CD4-positive, alpha-beta T cell treated with Interferon gamma for 1 hour (primary cell): ENCODE measurements around the gene POPDC3.
"Not testable (repeated sequence)": the region's sequence is repeated elsewhere in the genome, so short reads cannot be mapped to it uniquely, and the experiment has no call there.

Source experiments
- DNase-seq: peaks from one replicate; pipeline ENCODE4 v3.0.0-alpha.2; 2020

POPDC3 gene

GRCh38 chr6:105179244-105180065 is at the start of gene POPDC3:
TSS of gene POPDC3 (minus strand) at chr6:105180014. CDS start at chr6:105161909, 18,105 bp downstream.
- DNase-seq = no peak

GRCh38 chr6:105227295-105227767 is 47.5 kb upstream of the POPDC3 start:
- no peak for DNase-seq

- DNase-seq = no peak
Observed at GRCh38 chr6:105226598-105227294, 46.9 kb upstream of the POPDC3 start.

GRCh38 chr6:105223242-105223641 is 43.4 kb upstream of the POPDC3 start:
- no peak for DNase-seq

GRCh38 chr6:105221219-105221618 is 41.4 kb upstream of the POPDC3 start:
- not testable (repeated sequence) for DNase-seq

- no peak for DNase-seq
Observed at GRCh38 chr6:105220186-105220585, 40.4 kb upstream of the POPDC3 start.

GRCh38 chr6:105219218-105219617 is 39.4 kb upstream of the POPDC3 start:
- DNase-seq = not testable (repeated sequence)

- DNase-seq = no peak
Observed at GRCh38 chr6:105215506-105215905, 35.7 kb upstream of the POPDC3 start.

GRCh38 chr6:105214668-105215067 is 34.9 kb upstream of the POPDC3 start:
- no peak for DNase-seq

- no peak for DNase-seq
Observed at GRCh38 chr6:105213272-105213671, 33.5 kb upstream of the POPDC3 start.

GRCh38 chr6:105212587-105212986 is 32.8 kb upstream of the POPDC3 start:
- no peak for DNase-seq

GRCh38 chr6:105211831-105212230 is 32.0 kb upstream of the POPDC3 start:
- no peak for DNase-seq

- no peak for DNase-seq
Observed at GRCh38 chr6:105210932-105211531, 31.2 kb upstream of the POPDC3 start.

GRCh38 chr6:105209950-105210706 is 30.3 kb upstream of the POPDC3 start:
- DNase-seq = no peak

- no peak for DNase-seq
Observed at GRCh38 chr6:105207524-105208269, 27.9 kb upstream of the POPDC3 start.

GRCh38 chr6:105204768-105205167 is 25.0 kb upstream of the POPDC3 start:
- no peak for DNase-seq

- no peak for DNase-seq
Observed at GRCh38 chr6:105204331-105204730, 24.5 kb upstream of the POPDC3 start.

- no peak for DNase-seq
Observed at GRCh38 chr6:105202486-105202885, 22.7 kb upstream of the POPDC3 start.

GRCh38 chr6:105200133-105200730 is 20.4 kb upstream of the POPDC3 start:
- DNase-seq = no peak

GRCh38 chr6:105199711-105200110 is 19.9 kb upstream of the POPDC3 start:
- no peak for DNase-seq

- DNase-seq = no peak
Observed at GRCh38 chr6:105196076-105196475, 16.3 kb upstream of the POPDC3 start.

- no peak for DNase-seq
Observed at GRCh38 chr6:105194591-105194990, 14.8 kb upstream of the POPDC3 start.
